Ascending aorta (tissue), 2 donors: ENCODE data around the gene NTSR1. TPM values are rescaled to one million over a fixed set of nuclear protein-coding genes. Genes with fewer than 3 reads are reported as not detected.

Source experiments
- DNase-seq, 2 donors: peaks; one replicate each; pipeline ENCODE4 v3.0.0-alpha.2; 2019; ENCODE audit warnings: low spot score in 2 of 2
- H3K27ac ChIP-seq, 2 donors: fragments of 200-600 bp; sonication (generic); one replicate each; pipeline ENCODE4 v1.5.1; 2016 to 2017; ENCODE audit warnings: mild to moderate bottlenecking in 1 of 2
- H3K27me3 ChIP-seq: fragments of 200-600 bp; sonication (generic); one replicate; pipeline ENCODE4 v1.5.1; 2017
- H3K36me3 ChIP-seq, 2 donors: fragments of 200-600 bp; sonication (generic); one replicate each; pipeline ENCODE4 v1.5.1; 2016
- H3K4me1 ChIP-seq, 2 donors: fragments of 200-600 bp; sonication (generic); one replicate each; pipeline ENCODE4 v1.5.1; 2016 to 2017; ENCODE audit warnings: mild to moderate bottlenecking in 1 of 2
- H3K4me3 ChIP-seq, 2 donors: fragments of 200-600 bp; sonication (generic); one replicate each; pipeline ENCODE4 v1.5.1; 2016 to 2017; ENCODE audit warnings: mild to moderate bottlenecking in 1 of 2
- H3K9me3 ChIP-seq, 2 donors: fragments of 200-600 bp; sonication (generic); one replicate each; pipeline ENCODE4 v1.5.1; 2016
- intact Hi-C: fragments of 100-400 bp; cut with DNase I; formaldehyde crosslinking; loops from one replicate; pipeline ENCODE4 v1.15.1; 2023
- total RNA-seq: library from RNA; depleted of rRNA; stranded (reverse); fragments of >200 nt; gene quantifications from one replicate; pipeline ENCODE4 v1.1.0, GENCODE V29; 2016
- TF ChIP-seq, protein P1 (sequence below), 3 experiments: fragments of 200-600 bp in 2 of 3; fragments of 450-650 bp in 1 of 3; sonication (generic) in 2 of 3; IDR thresholded peaks; one replicate each; pipeline ENCODE4 v1.5.1; 2016 to 2019; ENCODE audit warnings: antibody characterized with exemption in 3 of 3, mild to moderate bottlenecking in 1 of 3, moderate library complexity in 1 of 3

NTSR1 gene
- total RNA-seq, 1 donor from 2014 or later, result not detected

- no peaks in the 10 kb centered on the region for H3K27me3 ChIP-seq
- no peak for DNase-seq
- no peak overlapping the region for H3K4me3 ChIP-seq
- no peaks in the 10 kb centered on the region for H3K36me3 ChIP-seq
- no peak overlapping the region for H3K27ac ChIP-seq
- no peaks in the 10 kb centered on the region for H3K9me3 ChIP-seq
- TF ChIP-seq, protein P1, sequence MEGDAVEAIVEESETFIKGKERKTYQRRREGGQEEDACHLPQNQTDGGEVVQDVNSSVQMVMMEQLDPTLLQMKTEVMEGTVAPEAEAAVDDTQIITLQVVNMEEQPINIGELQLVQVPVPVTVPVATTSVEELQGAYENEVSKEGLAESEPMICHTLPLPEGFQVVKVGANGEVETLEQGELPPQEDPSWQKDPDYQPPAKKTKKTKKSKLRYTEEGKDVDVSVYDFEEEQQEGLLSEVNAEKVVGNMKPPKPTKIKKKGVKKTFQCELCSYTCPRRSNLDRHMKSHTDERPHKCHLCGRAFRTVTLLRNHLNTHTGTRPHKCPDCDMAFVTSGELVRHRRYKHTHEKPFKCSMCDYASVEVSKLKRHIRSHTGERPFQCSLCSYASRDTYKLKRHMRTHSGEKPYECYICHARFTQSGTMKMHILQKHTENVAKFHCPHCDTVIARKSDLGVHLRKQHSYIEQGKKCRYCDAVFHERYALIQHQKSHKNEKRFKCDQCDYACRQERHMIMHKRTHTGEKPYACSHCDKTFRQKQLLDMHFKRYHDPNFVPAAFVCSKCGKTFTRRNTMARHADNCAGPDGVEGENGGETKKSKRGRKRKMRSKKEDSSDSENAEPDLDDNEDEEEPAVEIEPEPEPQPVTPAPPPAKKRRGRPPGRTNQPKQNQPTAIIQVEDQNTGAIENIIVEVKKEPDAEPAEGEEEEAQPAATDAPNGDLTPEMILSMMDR (IDR thresholded peaks at IDR 0.05), result no peak
- intact Hi-C loops, result no loop called here
- no peaks in the 10 kb centered on the region for H3K4me1 ChIP-seq
Observed at GRCh38 chr20:62670998-62671397, 37.6 kb upstream of the NTSR1 start.

- Histone ChIP-seq H3K27ac (no peak overlapping the region), H3K27me3 (no peaks in the 10 kb centered on the region), H3K36me3 (no peaks in the 10 kb centered on the region), H3K4me3 (no peak overlapping the region), H3K4me1 (no peaks in the 10 kb centered on the region), H3K9me3 (no peaks in the 10 kb centered on the region)
- intact Hi-C loops, result no loop called here
- TF ChIP-seq, protein P1 (IDR thresholded peaks at IDR 0.05), result no peak
- no peak for DNase-seq
Observed at GRCh38 chr20:62671765-62672164, 36.9 kb upstream of the NTSR1 start.

DNA sequence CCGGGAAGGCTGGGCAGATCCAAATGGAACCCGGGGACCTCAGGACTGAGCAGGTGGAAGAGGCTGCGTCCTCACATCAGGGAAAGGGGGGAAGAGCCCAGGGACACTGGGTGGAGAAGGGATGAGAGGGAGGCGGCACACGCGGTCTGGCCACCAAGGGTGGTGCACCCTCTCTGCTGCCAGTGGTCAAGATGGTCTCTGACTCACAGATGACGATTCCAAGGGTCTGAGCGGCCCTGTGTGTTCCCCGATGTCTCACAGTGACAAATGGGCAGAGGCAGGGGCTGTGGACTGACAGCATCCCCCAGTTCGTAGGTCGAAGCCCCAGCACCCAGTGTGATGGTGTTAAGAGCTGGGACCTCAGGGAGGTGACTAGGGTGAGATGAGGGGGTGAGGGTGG is 34.3 kb upstream of the NTSR1 start:
- H3K27me3 ChIP-seq, result no peaks in the 10 kb centered on the region
- no peak overlapping the region for H3K4me3 ChIP-seq
- DNase-seq, result no peak
- intact Hi-C loops, result no loop called here
- no peak overlapping the region for H3K27ac ChIP-seq
- no peaks in the 10 kb centered on the region for H3K36me3 ChIP-seq
- H3K4me1 ChIP-seq, result no peaks in the 10 kb centered on the region
- H3K9me3 ChIP-seq, result no peaks in the 10 kb centered on the region
- TF ChIP-seq, protein P1 (IDR thresholded peaks at IDR 0.05), result no peak

DNA sequence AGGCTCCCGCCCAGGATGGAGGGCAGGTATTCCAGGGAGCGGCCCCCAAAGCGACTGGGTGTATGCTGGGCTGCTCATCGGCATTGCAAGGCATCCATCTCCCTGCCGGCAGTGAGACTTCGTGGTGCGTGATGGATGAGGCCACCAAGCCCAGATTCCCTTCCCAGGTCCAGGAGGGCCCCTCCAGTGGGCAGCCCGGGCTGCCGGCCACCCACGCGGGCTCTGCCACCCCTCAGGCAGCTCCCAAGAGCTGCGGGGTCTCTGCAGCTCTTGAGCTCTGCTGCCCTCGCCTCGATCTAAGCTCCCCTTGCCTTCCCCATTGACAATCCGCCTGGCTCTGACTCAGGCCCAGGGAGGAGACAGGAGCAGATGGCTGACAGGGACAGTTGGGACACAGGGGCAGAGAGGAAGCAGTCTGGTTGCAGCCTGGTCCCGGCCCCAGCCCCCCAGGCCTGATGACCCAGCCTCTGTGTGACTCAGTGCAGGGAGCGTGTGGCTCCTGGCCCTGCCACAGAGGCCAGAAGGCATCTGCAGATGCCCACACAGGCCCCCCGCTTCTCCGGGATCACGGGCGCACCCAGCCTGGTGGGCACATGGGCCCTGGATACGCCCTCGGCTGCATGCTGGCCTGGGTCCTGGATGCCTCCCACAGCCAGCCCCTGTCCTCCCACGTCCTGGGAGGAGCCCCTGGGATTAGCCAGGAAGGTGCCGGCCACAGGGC is 33.3 kb upstream of the NTSR1 start:
- Histone ChIP-seq H3K4me1 (no peaks in the 10 kb centered on the region), H3K36me3 (no peaks in the 10 kb centered on the region), H3K27ac (no peak overlapping the region), H3K27me3 (no peaks in the 10 kb centered on the region), H3K4me3 (no peak overlapping the region), H3K9me3 (no peaks in the 10 kb centered on the region)
- no peak for DNase-seq
- intact Hi-C loops, result no loop called here
- TF ChIP-seq, protein P1 (IDR thresholded peaks at IDR 0.05), result no peak

DNA sequence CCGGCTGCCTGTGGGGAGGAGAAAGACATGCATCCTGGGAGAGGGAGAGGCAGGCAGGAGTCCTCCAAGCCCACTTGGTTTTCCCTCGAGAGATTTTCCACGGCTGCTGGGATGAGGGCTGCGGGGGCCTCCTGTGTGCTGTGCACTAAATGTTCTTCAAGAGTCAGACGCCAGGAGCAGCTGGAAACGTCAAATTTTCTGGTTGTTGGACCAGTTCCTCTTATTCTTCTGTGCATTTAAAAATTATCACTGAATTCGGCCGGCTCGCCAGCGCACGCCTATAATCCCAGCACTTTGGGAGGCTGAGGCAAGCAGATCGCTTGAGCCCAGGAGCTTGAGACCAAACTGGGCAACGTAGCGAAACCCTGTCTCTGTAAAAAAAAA is 32.8 kb upstream of the NTSR1 start:
- TF ChIP-seq, protein P1 (IDR thresholded peaks at IDR 0.05), result no peak
- no peak for DNase-seq
- H3K27ac ChIP-seq, result no peak overlapping the region
- no peaks in the 10 kb centered on the region for H3K4me1 ChIP-seq
- H3K9me3 ChIP-seq, result no peaks in the 10 kb centered on the region
- no peaks in the 10 kb centered on the region for H3K27me3 ChIP-seq
- no peaks in the 10 kb centered on the region for H3K36me3 ChIP-seq
- intact Hi-C loops, result no loop called here
- H3K4me3 ChIP-seq, result no peak overlapping the region

DNA sequence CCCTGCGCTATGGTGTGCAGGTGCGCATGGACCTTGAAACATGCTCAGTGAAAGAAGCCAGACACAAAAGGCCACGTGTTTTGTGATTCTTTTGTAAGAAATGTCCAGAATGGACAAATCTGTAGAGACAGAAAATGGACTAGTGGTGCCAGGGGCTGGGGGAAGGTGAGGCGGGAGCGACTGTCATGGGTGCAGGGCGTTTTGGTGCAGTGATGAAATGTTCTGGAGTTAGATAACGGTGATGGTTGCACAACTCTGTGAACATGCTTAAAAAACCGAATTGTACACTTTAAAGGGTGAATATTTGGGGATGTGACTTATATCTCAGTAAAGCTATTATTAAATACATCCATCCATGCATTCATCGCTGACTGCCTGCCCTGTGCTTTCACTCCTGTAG is 31.7 kb upstream of the NTSR1 start:
- Histone ChIP-seq H3K36me3 (no peaks in the 10 kb centered on the region), H3K4me3 (no peak overlapping the region), H3K27me3 (no peaks in the 10 kb centered on the region), H3K4me1 (no peaks in the 10 kb centered on the region), H3K9me3 (no peaks in the 10 kb centered on the region), H3K27ac (no peak overlapping the region)
- intact Hi-C loops, result no loop called here
- DNase-seq, result no peak
- TF ChIP-seq, protein P1 (IDR thresholded peaks at IDR 0.05), result no peak
